H1 (cell line): ENCODE measurements around the gene SLC35F1.

Experiments
- CBX8 ChIP-seq: fragments of 300-800, 300-1000 bp; sonication (generic); IDR thresholded peaks from 2 replicates; pipeline ENCODE4 v1.7.1; 2016; ENCODE audit warnings: low read depth, low read length, borderline replicate concordance
- CTCF ChIP-seq, 3 experiments: IDR thresholded peaks; 1 replicate in 2 of 3; 2 replicates in 1 of 3; pipeline versions ENCODE4 v1.5.1 to v1.6.1; 2011; ENCODE audit warnings: low read length in 3 of 3, mild to moderate bottlenecking in 3 of 3, inconsistent platforms in 2 of 3, low read depth in 1 of 3, moderate library complexity in 1 of 3; ENCODE audit not compliant: insufficient read depth in 1 of 3; ENCODE audit errors: control extremely low read depth in 1 of 3
- EZH2 ChIP-seq: fragments of 200-600 bp; sonication (generic); IDR thresholded peaks from 2 replicates; pipeline ENCODE4 v1.7.1; 2012; ENCODE audit warnings: low read depth, mild to moderate bottlenecking, moderate library complexity, low read length, inconsistent platforms; ENCODE audit not compliant: severe bottlenecking
- HDAC6 ChIP-seq: IDR thresholded peaks from one replicate; pipeline ENCODE4 v1.7.1; 2012; ENCODE audit warnings: low read depth, mild to moderate bottlenecking, inconsistent platforms, low read length, moderate library complexity
- POLR2A ChIP-seq, 2 experiments: IDR thresholded peaks; 1 replicate in 1 of 2; 2 replicates in 1 of 2; pipeline ENCODE4 v1.6.1; 2011; ENCODE audit warnings: low read depth in 2 of 2, low read length in 2 of 2, mild to moderate bottlenecking in 2 of 2; ENCODE audit errors: control extremely low read depth in 1 of 2
- RFX5 ChIP-seq: IDR thresholded peaks from 2 replicates; pipeline ENCODE4 v1.6.1; 2011; ENCODE audit warnings: low read depth, low read length, improper control_type of control experiment, borderline replicate concordance
- SP4 ChIP-seq: IDR thresholded peaks from 2 replicates; pipeline ENCODE4 v1.6.1; 2012; ENCODE audit warnings: low read length, inconsistent platforms
- ZNF274 ChIP-seq: IDR thresholded peaks from 2 replicates; pipeline ENCODE4 v1.7.0; 2012; ENCODE audit warnings: low read length, borderline replicate concordance; ENCODE audit errors: extremely low read depth

DNA sequence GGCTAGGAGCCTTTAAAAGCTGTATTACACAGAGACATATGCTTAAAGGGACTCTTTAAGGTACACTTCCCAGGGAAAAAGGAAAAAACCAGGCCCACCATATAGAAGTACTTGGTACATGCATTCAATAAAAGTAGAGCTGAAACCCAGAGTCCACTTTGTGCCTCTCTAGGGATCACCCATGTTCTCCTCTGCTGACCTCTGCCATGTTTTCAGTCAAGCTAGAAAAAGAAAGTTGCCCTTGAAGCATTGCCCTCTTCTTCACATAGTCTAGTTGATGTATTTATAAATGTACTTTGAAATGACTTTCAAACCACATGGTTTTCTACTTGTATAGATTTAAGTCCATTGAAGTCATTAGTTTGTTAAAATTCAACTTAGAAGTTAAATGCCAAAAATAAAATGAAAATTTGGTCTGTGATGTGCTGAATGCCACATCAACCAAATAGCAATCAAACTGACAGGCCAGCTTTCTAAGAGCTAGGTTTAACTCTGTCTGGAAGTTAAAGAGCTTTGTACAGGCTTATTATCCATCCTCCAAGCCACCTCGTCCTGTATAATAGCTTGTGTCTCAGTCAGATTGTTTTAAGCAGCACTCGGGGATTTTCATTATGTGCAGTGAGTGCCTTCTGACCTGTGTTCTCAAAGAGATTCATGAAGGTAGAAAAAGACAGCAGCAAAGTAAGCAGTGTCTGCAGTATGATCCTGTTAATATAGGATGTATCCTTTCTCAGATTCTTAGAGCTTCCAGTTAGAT, 402.5 kb downstream of the SLC35F1 start:
- no peak for TF ChIP-seq POLR2A (IDR thresholded peaks at IDR 0.05; ENCODE audit: control extremely low read depth in 1 of 2, low read depth in 2 of 2, low read length in 2 of 2)
- TF ChIP-seq EZH2: no peak
- no peak for TF ChIP-seq CBX8
- no peak for TF ChIP-seq SP4
- TF ChIP-seq CTCF (IDR thresholded peaks at IDR 0.05; ENCODE audit: control extremely low read depth in 1 of 3, insufficient read depth in 1 of 3, low read depth in 1 of 3, low read length in 3 of 3): no peak
- no peak for TF ChIP-seq RFX5
- no peak for TF ChIP-seq ZNF274
- TF ChIP-seq HDAC6: no peak
